Prostate gland (tissue), 2 donors: Measurements from ENCODE around the gene ATP9A. TPM values are rescaled to one million over a fixed set of nuclear protein-coding genes. Genes with fewer than 3 reads are reported as not detected.

Experiments used
- DNase-seq: peaks from one replicate; pipeline ENCODE4 v3.0.0-alpha.2; 2019; ENCODE audit warnings: low spot score
- H3K27ac ChIP-seq, 2 donors: fragments of 200-600 bp; sonication (generic); 2 replicates each; pipeline ENCODE4 v1.5.1; 2017 to 2019
- H3K27me3 ChIP-seq: fragments of 200-600 bp; sonication (generic); replicated peaks from 2 replicates; pipeline ENCODE4 v1.5.1; 2019; ENCODE audit not compliant: insufficient read depth
- H3K36me3 ChIP-seq, 2 donors: fragments of 200-600 bp; sonication (generic); 1 replicate in 1 of 2; 2 replicates in 1 of 2; pipeline versions ENCODE4 v1.5.1 to v1.8.1; 2017 to 2019
- H3K4me1 ChIP-seq: fragments of 200-600 bp; sonication (generic); replicated peaks from 2 replicates; pipeline ENCODE4 v1.5.1; 2019
- H3K4me3 ChIP-seq, 2 donors: fragments of 200-600 bp; sonication (generic); 2 replicates each; pipeline ENCODE4 v1.5.1; 2017 to 2019
- H3K9me3 ChIP-seq: fragments of 200-600 bp; sonication (generic); 2 replicates; pipeline ENCODE4 v1.5.1; 2017
- CTCF ChIP-seq, 4 experiments: fragments of 200-600 bp in 2 of 4; fragments of 450-650 bp in 2 of 4; sonication (generic) in 2 of 4; IDR thresholded peaks; 1 replicate in 3 of 4; 2 replicates in 1 of 4; pipeline ENCODE4 v1.5.1; 2016 to 2019; ENCODE audit warnings: antibody characterized with exemption in 4 of 4, mild to moderate bottlenecking in 2 of 4, moderate library complexity in 2 of 4
- POLR2A ChIP-seq: fragments of 450-650 bp; IDR thresholded peaks from one replicate; pipeline ENCODE4 v1.6.1; 2016; ENCODE audit warnings: antibody characterized with exemption, mild to moderate bottlenecking
- POLR2AphosphoS5 ChIP-seq: sonication (generic); formaldehyde crosslinking; IDR thresholded peaks from one replicate; pipeline ENCODE4 v1.6.1; 2017; ENCODE audit warnings: antibody characterized with exemption
- WGBS: methylation state at CpG from one replicate; pipeline ENCODE4 v1.1.5; 2018; 5-methylcytosine and 5-hydroxymethylcytosine counted together
- intact Hi-C: fragments of 100-400 bp; cut with DNase I; formaldehyde crosslinking; loops from one replicate; pipeline ENCODE4 v1.14.2; 2022
- total RNA-seq, 2 donors: library from RNA; depleted of rRNA; stranded (reverse); fragments of >200 nt; gene quantifications; one replicate each; pipeline ENCODE4 v1.1.0, GENCODE V29; 2016

Gene ATP9A
- total RNA-seq, 2 donors from 2014 or later: 35.1 to 118 TPM

- Histone ChIP-seq H3K4me1 (no peaks in the 10 kb centered on the region), H3K27ac (no peak overlapping the region), H3K27me3 (no peaks in the 10 kb centered on the region), H3K9me3 (no peaks in the 10 kb centered on the region), H3K36me3 (no peaks in the 10 kb centered on the region), H3K4me3 (no peak overlapping the region)
- intact Hi-C loops: loop anchor here (10.0 kb wide), 1 partner anchor 643 kb away; no protein-coding TSS in a partner anchor
- no peak for DNase-seq
- 95% methylated on average over 10 of the region's 10 CpGs for WGBS
- TF ChIP-seq POLR2A: no peak
- TF ChIP-seq CTCF (IDR thresholded peaks at IDR 0.05): no peak
- TF ChIP-seq POLR2AphosphoS5: no peak
Observed at GRCh38 chr20:51627586-51627985, 140.6 kb downstream of the ATP9A start.

- Histone ChIP-seq H3K27me3 (no peaks in the 10 kb centered on the region), H3K36me3 (peaks cover 0 to 6% of the 10 kb centered on the region in 2 donors), H3K4me3 (no peak overlapping the region), H3K27ac (no peak overlapping the region), H3K9me3 (no peaks in the 10 kb centered on the region), H3K4me1 (no peaks in the 10 kb centered on the region)
- TF ChIP-seq POLR2AphosphoS5 (no peak), CTCF (IDR thresholded peaks at IDR 0.05) (no peak), POLR2A (no peak)
- intact Hi-C loops: loop anchor here (10.0 kb wide), 1 partner anchor 640 kb away; no protein-coding TSS in a partner anchor
- no peak for DNase-seq
- WGBS: 90% methylated on average over 12 of the region's 14 CpGs
Observed at GRCh38 chr20:51625105-51625504, 143.1 kb downstream of the ATP9A start.

- DNase-seq: peak; percentile 30
- 64% methylated on average over 17 of the region's 17 CpGs for WGBS
Observed at GRCh38 chr20:51624157-51624731, 143.9 kb downstream of the ATP9A start.

GRCh38 chr20:51623255-51623654 is 144.9 kb downstream of the ATP9A start:
- DNase-seq: no peak
- intact Hi-C loops: loop anchor here (10.0 kb wide), 1 partner anchor 638 kb away; no protein-coding TSS in a partner anchor
- no peak overlapping the region for H3K27ac ChIP-seq
- H3K4me3 ChIP-seq: no peak overlapping the region
- H3K9me3 ChIP-seq: no peaks in the 10 kb centered on the region
- peaks cover 0 to 9% of the 10 kb centered on the region in 2 donors for H3K36me3 ChIP-seq
- 94% methylated on average over 9 of the region's 9 CpGs for WGBS
- no peaks in the 10 kb centered on the region for H3K4me1 ChIP-seq
- TF ChIP-seq POLR2AphosphoS5 (no peak), POLR2A (no peak)
- H3K27me3 ChIP-seq: no peaks in the 10 kb centered on the region

More at GRCh38 chr20:51624157-51624731, 143.9 kb downstream of the ATP9A start:
- TF ChIP-seq POLR2AphosphoS5 (no peak), POLR2A (no peak), CTCF (IDR thresholded peaks at IDR 0.05) (peak in 3 of 4 experiments; percentile 39 to 55 (median 50))
- Histone ChIP-seq H3K4me1 (no peaks in the 10 kb centered on the region), H3K9me3 (no peaks in the 10 kb centered on the region), H3K4me3 (no peak overlapping the region), H3K27ac (no peak overlapping the region), H3K36me3 (peaks cover 0 to 6% of the 10 kb centered on the region in 2 donors), H3K27me3 (no peaks in the 10 kb centered on the region)
- intact Hi-C loops: loop anchor here (10.0 kb wide), 1 partner anchor 639 kb away; no protein-coding TSS in a partner anchor

GRCh38 chr20:51622004-51622874 is 146.0 kb downstream of the ATP9A start:
- no peak for DNase-seq
- Histone ChIP-seq H3K36me3 (peaks cover 0 to 10% of the 10 kb centered on the region in 2 donors), H3K4me1 (no peaks in the 10 kb centered on the region), H3K27ac (no peak overlapping the region), H3K4me3 (no peak overlapping the region), H3K9me3 (no peaks in the 10 kb centered on the region), H3K27me3 (no peaks in the 10 kb centered on the region)
- TF ChIP-seq POLR2AphosphoS5 (no peak), POLR2A (no peak), CTCF (IDR thresholded peaks at IDR 0.05) (no peak)
- intact Hi-C loops: loop anchor here (10.0 kb wide), 1 partner anchor 637 kb away; no protein-coding TSS in a partner anchor
- WGBS: 85% methylated on average over 19 of the region's 19 CpGs
